GM12875 (cell line): ENCODE data around the gene STIM2.

Experiments used
- H3K4me3 ChIP-seq: one replicate; pipeline ENCODE4 v1.5.1; 2011; ENCODE audit warnings: low read depth, low read length, control low read depth
- CTCF ChIP-seq: IDR thresholded peaks from 2 replicates; pipeline ENCODE4 v1.5.1; 2011; ENCODE audit warnings: low read depth, mild to moderate bottlenecking, control low read depth, inconsistent platforms, low read length, moderate library complexity, borderline replicate concordance; ENCODE audit not compliant: insufficient read depth

STIM2 gene

GRCh38 chr4:27005905-27006590 is 145.4 kb downstream of the STIM2 start:
- H3K4me3 ChIP-seq = no peak overlapping the region
- no peak for TF ChIP-seq CTCF

- no peak overlapping the region for H3K4me3 ChIP-seq
- no peak for TF ChIP-seq CTCF
Measured at GRCh38 chr4:27006646-27007045, 146.0 kb downstream of the STIM2 start.

GRCh38 chr4:27007507-27007906 is 146.9 kb downstream of the STIM2 start:
- TF ChIP-seq CTCF = no peak
- H3K4me3 ChIP-seq = no peak overlapping the region

- TF ChIP-seq CTCF = no peak
- H3K4me3 ChIP-seq = no peak overlapping the region
Measured at GRCh38 chr4:27008679-27009078, 148.0 kb downstream of the STIM2 start.

- no peak for TF ChIP-seq CTCF
- H3K4me3 ChIP-seq = no peak overlapping the region
Measured at GRCh38 chr4:27009539-27009938, 148.9 kb downstream of the STIM2 start.

- H3K4me3 ChIP-seq = no peak overlapping the region
Measured at GRCh38 chr4:27010334-27010940, 149.8 kb downstream of the STIM2 start.

More at GRCh38 chr4:27010334-27010940, 149.8 kb downstream of the STIM2 start:
- TF ChIP-seq CTCF = peak; percentile 73
